Trophoblast cell (in vitro differentiated cells and primary cell): ENCODE results near the gene MID1IP1.

Experiments
- DNase-seq, 2 donors: peaks; one replicate each; pipeline ENCODE4 v3.0.0-alpha.2; 2016
- H2AFZ ChIP-seq: 2 replicates; pipeline ENCODE4 v1.6.1; 2013; ENCODE audit warnings: low read length, moderate library complexity, mild to moderate bottlenecking; ENCODE audit not compliant: insufficient read depth, poor library complexity
- H2AK5ac ChIP-seq: 2 replicates; pipeline ENCODE4 v1.6.1; 2013; ENCODE audit warnings: mild to moderate bottlenecking, low read length
- H2BK120ac ChIP-seq: 2 replicates; pipeline ENCODE4 v1.6.1; 2013; ENCODE audit warnings: low read length, mild to moderate bottlenecking, moderate library complexity; ENCODE audit not compliant: insufficient read depth, poor library complexity
- H2BK12ac ChIP-seq: 2 replicates; pipeline ENCODE4 v1.6.1; 2013; ENCODE audit warnings: mild to moderate bottlenecking, low read length, moderate library complexity
- H2BK5ac ChIP-seq: 2 replicates; pipeline ENCODE4 v1.6.1; 2013; ENCODE audit warnings: low read length, low read depth, moderate library complexity, mild to moderate bottlenecking; ENCODE audit not compliant: poor library complexity
- H3K14ac ChIP-seq: 2 replicates; pipeline ENCODE4 v1.6.1; 2013; ENCODE audit warnings: mild to moderate bottlenecking, low read length
- H3K18ac ChIP-seq: 2 replicates; pipeline ENCODE4 v1.6.1; 2013; ENCODE audit warnings: mild to moderate bottlenecking, low read length
- H3K23ac ChIP-seq: 2 replicates; pipeline ENCODE4 v1.6.1; 2013; ENCODE audit warnings: low read length
- H3K27ac ChIP-seq: 2 replicates; pipeline ENCODE4 v1.5.1; 2013; ENCODE audit warnings: low read depth, mild to moderate bottlenecking, inconsistent platforms, low read length, moderate library complexity
- H3K27me3 ChIP-seq: 2 replicates; pipeline ENCODE4 v1.6.1; 2013; ENCODE audit warnings: inconsistent platforms, mild to moderate bottlenecking, low read length, moderate library complexity; ENCODE audit not compliant: insufficient read depth
- H3K36me3 ChIP-seq, 2 experiments: 1 replicate in 1 of 2; 2 replicates in 1 of 2; pipeline ENCODE4 v1.6.1; 2013; ENCODE audit warnings: low read length in 2 of 2, mild to moderate bottlenecking in 2 of 2, moderate library complexity in 1 of 2; ENCODE audit not compliant: insufficient read depth in 2 of 2, control insufficient read depth in 1 of 2
- H3K4ac ChIP-seq: 2 replicates; pipeline ENCODE4 v1.6.1; 2013; ENCODE audit warnings: low read depth, mild to moderate bottlenecking, low read length, moderate library complexity
- H3K4me1 ChIP-seq, 2 experiments: 1 replicate in 1 of 2; 2 replicates in 1 of 2; pipeline ENCODE4 v1.6.1; 2013; ENCODE audit warnings: low read length in 2 of 2, mild to moderate bottlenecking in 2 of 2, moderate library complexity in 1 of 2; ENCODE audit not compliant: insufficient read depth in 2 of 2, control insufficient read depth in 1 of 2
- H3K4me2 ChIP-seq: 2 replicates; pipeline ENCODE4 v1.6.1; 2013; ENCODE audit warnings: inconsistent platforms, mild to moderate bottlenecking, low read length, moderate library complexity
- H3K4me3 ChIP-seq: 2 replicates; pipeline ENCODE4 v1.5.1; 2013; ENCODE audit warnings: mild to moderate bottlenecking, low read depth, low read length, inconsistent platforms
- H3K79me1 ChIP-seq: one replicate; pipeline ENCODE4 v1.6.1; 2013; ENCODE audit warnings: low read length
- H3K79me2 ChIP-seq: 2 replicates; pipeline ENCODE4 v1.6.1; 2013; ENCODE audit warnings: low read length, mild to moderate bottlenecking; ENCODE audit not compliant: control insufficient read depth, insufficient read depth, poor library complexity
- H3K9ac ChIP-seq: 2 replicates; pipeline ENCODE4 v1.6.1; 2013; ENCODE audit warnings: mild to moderate bottlenecking, low read length
- H3K9me3 ChIP-seq: 2 replicates; pipeline ENCODE4 v1.6.1; 2013; ENCODE audit warnings: low read depth, mild to moderate bottlenecking, control low read depth, inconsistent platforms, low read length; ENCODE audit not compliant: insufficient read depth
- H4K12ac ChIP-seq: 2 replicates; pipeline ENCODE4 v1.6.1; 2013; ENCODE audit warnings: low read depth, mild to moderate bottlenecking, low read length, moderate library complexity
- H4K8ac ChIP-seq: 2 replicates; pipeline ENCODE4 v1.6.1; 2013; ENCODE audit warnings: low read depth, mild to moderate bottlenecking, low read length, moderate library complexity
- H4K91ac ChIP-seq: one replicate; pipeline ENCODE4 v1.6.1; 2013; ENCODE audit warnings: low read depth, mild to moderate bottlenecking, low read length, moderate library complexity
- WGBS: extraction: QIAGEN DNeasy Blood & Tissue Kit; methylation state at CpG from one replicate; pipeline ENCODE4 v1.1.7; 2013; ENCODE audit warnings: missing lambda C conversion rate; ENCODE audit not compliant: insufficient read length, insufficient coverage; ENCODE audit errors: extremely low coverage; 5-methylcytosine and 5-hydroxymethylcytosine counted together

Gene MID1IP1

GRCh38 chrX:38807873-38808272 is 6.6 kb downstream of the MID1IP1 start:
- no peak overlapping the region for H3K14ac ChIP-seq
- H3K4ac ChIP-seq: no peak overlapping the region
- no peak overlapping the region for H4K8ac ChIP-seq
- H3K79me1 ChIP-seq: peaks cover 14% of the 10 kb centered on the region
- no peak overlapping the region for H2BK5ac ChIP-seq
- no peak overlapping the region for H3K4me3 ChIP-seq
- H3K27me3 ChIP-seq: no peaks in the 10 kb centered on the region
- no peak overlapping the region for H2BK12ac ChIP-seq
- no peak overlapping the region for H4K91ac ChIP-seq
- no peaks in the 10 kb centered on the region for H3K9me3 ChIP-seq
- no peak overlapping the region for H2AFZ ChIP-seq
- no peak overlapping the region for H4K12ac ChIP-seq
- H3K9ac ChIP-seq: no peak overlapping the region
- H2AK5ac ChIP-seq: no peak overlapping the region
- no peak overlapping the region for H3K4me2 ChIP-seq
- H3K4me1 ChIP-seq: peaks cover 3 to 5% of the 10 kb centered on the region in 2 experiments
- H3K23ac ChIP-seq: no peak overlapping the region
- DNase-seq: peak; percentile 16 to 68
- H3K79me2 ChIP-seq: peaks cover 10% of the 10 kb centered on the region
- H2BK120ac ChIP-seq: no peak overlapping the region
- H3K18ac ChIP-seq: no peak overlapping the region
- no peak overlapping the region for H3K27ac ChIP-seq
- H3K36me3 ChIP-seq: no peaks in the 10 kb centered on the region

- no peak overlapping the region for H3K27ac ChIP-seq
- H3K36me3 ChIP-seq: no peaks in the 10 kb centered on the region
- no peak overlapping the region for H2BK120ac ChIP-seq
- no peaks in the 10 kb centered on the region for H3K79me2 ChIP-seq
- no peaks in the 10 kb centered on the region for H3K27me3 ChIP-seq
- H3K4me1 ChIP-seq: no peaks in the 10 kb centered on the region
- no peak overlapping the region for H2AK5ac ChIP-seq
- no CpG with 5 or more reads among the region's 3 CpGs for WGBS
- H3K4me3 ChIP-seq: no peak overlapping the region
- no peak overlapping the region for H3K23ac ChIP-seq
- H2BK5ac ChIP-seq: no peak overlapping the region
- no peak overlapping the region for H3K4ac ChIP-seq
- no peak overlapping the region for H2BK12ac ChIP-seq
- no peak overlapping the region for H3K4me2 ChIP-seq
- no peak overlapping the region for H2AFZ ChIP-seq
- DNase-seq: no peak
- H3K9me3 ChIP-seq: no peaks in the 10 kb centered on the region
- H3K9ac ChIP-seq: no peak overlapping the region
- H3K14ac ChIP-seq: no peak overlapping the region
- no peak overlapping the region for H3K18ac ChIP-seq
- no peak overlapping the region for H4K91ac ChIP-seq
- no peak overlapping the region for H4K8ac ChIP-seq
- no peaks in the 10 kb centered on the region for H3K79me1 ChIP-seq
- H4K12ac ChIP-seq: no peak overlapping the region
Measured at GRCh38 chrX:38811515-38812243, 10.4 kb downstream of the MID1IP1 start.

DNA sequence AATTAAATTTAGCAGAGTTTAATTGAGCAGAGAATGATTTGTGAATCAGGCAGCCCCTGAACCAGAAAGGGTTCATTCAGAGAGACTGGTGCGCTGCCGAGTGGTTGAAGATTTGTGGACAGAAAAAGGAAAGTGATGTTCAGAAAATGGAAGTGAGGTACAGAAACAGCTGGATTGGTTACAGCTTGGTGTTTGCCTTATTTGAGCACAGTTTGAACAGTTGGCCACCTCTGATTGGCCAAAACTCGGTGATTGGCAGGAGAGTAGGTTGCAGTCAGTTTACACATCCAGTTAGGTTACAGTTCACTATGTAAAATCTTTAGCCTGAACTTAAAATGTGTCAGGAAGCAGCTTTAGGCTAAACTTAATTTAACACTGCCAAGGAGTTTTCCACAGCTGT is 14.9 kb downstream of the MID1IP1 start:
- Histone ChIP-seq H4K12ac (no peak overlapping the region), H4K8ac (no peak overlapping the region)

DNA sequence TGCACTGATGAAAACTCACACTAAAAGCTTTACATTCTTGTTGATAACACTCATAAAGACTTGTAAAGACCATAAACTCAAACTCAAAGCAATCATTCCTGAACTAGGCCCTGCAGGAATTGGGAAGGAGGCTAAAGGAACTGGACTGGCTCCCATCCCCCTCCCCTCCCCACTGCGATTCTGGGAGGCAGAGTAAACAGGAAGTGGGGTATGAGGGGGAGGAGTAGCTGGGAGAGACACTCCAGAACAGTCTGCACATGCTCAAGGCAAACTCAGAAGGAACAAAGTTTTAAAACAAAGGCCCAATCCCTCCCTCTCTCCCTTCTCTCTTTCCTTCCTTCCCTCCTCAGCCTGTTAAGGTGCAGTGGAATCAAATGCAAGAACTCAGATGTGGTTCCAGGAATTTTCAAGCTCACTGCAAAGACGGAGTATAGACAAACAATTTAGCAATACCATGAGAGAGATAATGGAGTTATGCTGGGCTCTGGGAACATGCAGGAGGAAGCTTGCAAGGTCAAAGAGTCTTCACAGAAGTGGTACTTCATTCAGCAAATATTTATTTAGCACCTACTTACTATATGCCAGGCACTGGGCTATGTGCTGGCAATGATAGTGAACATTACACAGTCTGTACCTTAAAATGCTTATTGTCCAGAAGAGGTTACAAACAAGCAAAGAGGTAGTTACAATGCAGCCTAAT is 15.9 kb downstream of the MID1IP1 start:
- Histone ChIP-seq H4K91ac (no peak overlapping the region), H3K14ac (no peak overlapping the region), H2BK120ac (peak overlapping the region; percentile 33), H3K27ac (no peak overlapping the region), H3K79me1 (no peaks in the 10 kb centered on the region), H3K36me3 (no peaks in the 10 kb centered on the region), H3K23ac (no peak overlapping the region), H4K8ac (peak overlapping the region; percentile 60), H2BK5ac (no peak overlapping the region), H3K9ac (no peak overlapping the region), H3K4me2 (no peak overlapping the region), H2AFZ (peak overlapping the region; percentile 83), H3K18ac (no peak overlapping the region), H3K27me3 (no peaks in the 10 kb centered on the region), H3K4ac (no peak overlapping the region), H3K9me3 (no peaks in the 10 kb centered on the region), H4K12ac (no peak overlapping the region), H3K4me3 (no peak overlapping the region), H2BK12ac (no peak overlapping the region), H3K4me1 (peaks cover 0 to 3% of the 10 kb centered on the region in 2 experiments), H3K79me2 (no peaks in the 10 kb centered on the region), H2AK5ac (no peak overlapping the region)
- no peak for DNase-seq
- WGBS: no CpG with 5 or more reads among the region's 2 CpGs

More for the DNA sequence above, 14.9 kb downstream of the MID1IP1 start:
- Histone ChIP-seq H3K4me2 (no peak overlapping the region), H3K9me3 (no peaks in the 10 kb centered on the region), H3K23ac (no peak overlapping the region), H3K4me3 (no peak overlapping the region), H3K27ac (no peak overlapping the region), H3K27me3 (no peaks in the 10 kb centered on the region), H2AK5ac (no peak overlapping the region), H3K36me3 (no peaks in the 10 kb centered on the region), H3K79me1 (no peaks in the 10 kb centered on the region), H2AFZ (no peak overlapping the region), H3K14ac (no peak overlapping the region), H4K91ac (no peak overlapping the region), H2BK12ac (no peak overlapping the region), H2BK120ac (no peak overlapping the region), H3K79me2 (no peaks in the 10 kb centered on the region), H2BK5ac (no peak overlapping the region), H3K4ac (no peak overlapping the region), H3K18ac (no peak overlapping the region), H3K4me1 (peaks cover 0 to 3% of the 10 kb centered on the region in 2 experiments), H3K9ac (no peak overlapping the region)
- WGBS: no CpG with 5 or more reads among the region's 3 CpGs
- DNase-seq: no peak
